NT2/D1 (cell line): ENCODE results near the gene BCL2.

Experiments used
- SUZ12 ChIP-seq: IDR thresholded peaks from 2 replicates; pipeline ENCODE4 v1.6.1; 2011; ENCODE audit not compliant: insufficient read length, insufficient read depth; ENCODE audit errors: extremely low read depth
- ZNF274 ChIP-seq: IDR thresholded peaks from 2 replicates; pipeline ENCODE4 v1.6.1; 2011; ENCODE audit warnings: mild to moderate bottlenecking, low read depth, low read length

DNA sequence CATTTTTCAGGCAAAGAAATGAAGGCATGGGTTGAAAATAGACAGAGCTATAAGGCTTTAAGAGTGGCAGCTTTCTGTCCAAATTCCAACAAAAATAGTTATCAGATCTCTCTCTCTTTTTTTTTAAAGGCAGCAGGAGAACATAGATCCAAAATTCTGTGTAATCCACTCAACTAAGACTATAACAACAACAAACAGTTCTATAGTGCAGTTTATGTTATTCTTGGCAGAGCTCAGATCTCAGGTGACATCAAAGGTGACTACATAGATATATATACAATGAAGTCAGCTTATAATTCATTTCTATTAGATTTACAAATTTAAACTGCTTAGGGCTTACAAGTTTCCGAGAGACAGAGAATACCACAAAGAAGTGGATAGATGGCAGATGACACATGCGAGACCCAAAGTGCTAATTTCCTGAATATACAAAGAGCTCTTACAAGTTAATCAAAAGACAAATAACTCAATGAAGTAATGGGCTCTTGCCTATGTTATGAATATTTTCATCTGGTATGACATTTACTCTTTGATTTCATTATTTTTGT, 223.2 kb downstream of the BCL2 start:
- no peak for TF ChIP-seq ZNF274
- no peak for TF ChIP-seq SUZ12
